SW480 (cell line): ENCODE measurements around the gene KRT222.

Experiments
- DNase-seq: peaks from one replicate; pipeline ENCODE4 v3.0.0-alpha.2; 2016; ENCODE audit warnings: low spot score

KRT222 gene

GRCh38 chr17:40664582-40665333 lies at the start of gene KRT222:
TSS of gene KRT222 (minus strand) at chr17:40665177. CDS start at chr17:40665099, 78 bp downstream.
- DNase-seq = no peak

- DNase-seq = no peak
Observed at GRCh38 chr17:40714473-40714872, 49.5 kb upstream of the KRT222 start.

- DNase-seq = no peak
Observed at GRCh38 chr17:40707745-40708144, 42.8 kb upstream of the KRT222 start.

- no peak for DNase-seq
Observed at GRCh38 chr17:40705584-40705983, 40.6 kb upstream of the KRT222 start.

GRCh38 chr17:40703652-40704051 lies 38.7 kb upstream of the KRT222 start, which contains the start of gene KRT24:
TSS of gene KRT24 (minus strand) at chr17:40703752. CDS start at chr17:40703693, 59 bp downstream.
- no peak for DNase-seq

GRCh38 chr17:40702271-40702670 lies 37.3 kb upstream of the KRT222 start:
- DNase-seq = no peak

DNA sequence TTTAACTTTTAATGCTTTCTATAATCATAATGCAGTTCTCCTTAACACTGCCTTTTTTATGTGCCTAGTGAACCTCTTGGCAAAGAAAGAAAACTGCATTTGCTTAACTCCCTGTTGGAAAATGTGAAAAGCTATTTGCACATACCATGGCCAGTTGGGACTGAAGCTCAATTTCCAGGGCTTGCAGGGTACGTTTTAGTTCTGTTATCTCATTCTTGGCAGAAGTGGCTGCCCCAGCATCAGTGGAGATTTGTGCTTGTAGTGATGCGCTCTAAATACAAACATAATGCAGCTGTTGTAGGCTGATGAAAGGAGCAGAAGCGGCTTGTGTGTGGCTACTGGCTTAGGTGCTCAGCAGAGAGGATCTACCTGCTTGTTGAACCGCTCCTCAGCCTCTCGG lies 34.9 kb upstream of the KRT222 start:
- no peak for DNase-seq

- DNase-seq = no peak
Observed at GRCh38 chr17:40699371-40699770, 34.4 kb upstream of the KRT222 start.

GRCh38 chr17:40697297-40697696 lies 32.3 kb upstream of the KRT222 start:
- DNase-seq = no peak

- no peak for DNase-seq
Observed at GRCh38 chr17:40696651-40697072, 31.7 kb upstream of the KRT222 start.

DNA sequence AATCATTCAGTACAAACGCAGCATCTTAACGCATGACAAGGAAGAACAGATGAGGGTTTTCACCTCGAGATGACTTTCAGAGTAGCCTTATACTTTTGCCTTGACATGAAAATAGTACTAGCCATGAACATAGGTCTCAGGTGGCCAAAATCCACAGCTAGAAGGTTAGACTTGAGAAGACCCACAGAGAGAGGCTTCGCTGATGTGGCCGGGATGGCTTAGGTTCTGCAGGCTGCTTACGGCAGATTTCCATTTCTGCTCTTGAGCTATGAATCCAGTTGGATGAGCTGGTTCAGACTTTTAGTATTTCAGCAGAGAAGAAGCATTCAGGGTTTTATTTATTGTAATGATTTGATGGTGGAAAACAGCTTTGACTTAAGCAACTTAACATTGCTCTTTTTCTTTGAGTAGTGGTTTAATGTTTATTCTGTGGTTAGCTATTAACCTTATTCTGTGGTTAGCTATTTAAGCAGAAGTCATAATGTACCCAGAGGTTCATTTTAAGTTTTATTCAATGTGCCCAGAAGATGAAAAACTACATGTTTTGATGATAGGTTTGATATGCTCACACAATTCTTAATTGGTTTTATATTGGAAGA lies 31.0 kb upstream of the KRT222 start:
- no peak for DNase-seq

GRCh38 chr17:40694584-40694983 lies 29.6 kb upstream of the KRT222 start:
- DNase-seq = no peak

DNA sequence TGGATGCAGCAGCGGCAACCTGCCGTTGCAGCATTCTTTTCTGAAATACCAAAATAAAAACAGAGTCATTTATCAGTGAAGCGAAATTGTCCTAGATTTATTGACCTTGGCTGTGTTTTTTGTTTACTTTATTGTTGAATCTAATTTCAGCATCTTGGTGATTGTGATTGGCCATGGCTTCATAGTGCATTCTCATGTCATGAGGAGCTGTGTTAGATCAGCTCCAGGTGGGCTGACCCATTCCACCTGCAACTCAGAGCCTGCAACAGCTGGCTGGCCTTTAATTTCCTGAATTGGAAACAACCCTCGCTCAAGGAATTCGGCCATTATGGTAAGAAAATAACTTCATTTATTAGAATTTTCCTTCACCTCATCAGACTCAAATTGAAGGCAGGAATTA lies 22.1 kb upstream of the KRT222 start:
- DNase-seq = no peak

DNA sequence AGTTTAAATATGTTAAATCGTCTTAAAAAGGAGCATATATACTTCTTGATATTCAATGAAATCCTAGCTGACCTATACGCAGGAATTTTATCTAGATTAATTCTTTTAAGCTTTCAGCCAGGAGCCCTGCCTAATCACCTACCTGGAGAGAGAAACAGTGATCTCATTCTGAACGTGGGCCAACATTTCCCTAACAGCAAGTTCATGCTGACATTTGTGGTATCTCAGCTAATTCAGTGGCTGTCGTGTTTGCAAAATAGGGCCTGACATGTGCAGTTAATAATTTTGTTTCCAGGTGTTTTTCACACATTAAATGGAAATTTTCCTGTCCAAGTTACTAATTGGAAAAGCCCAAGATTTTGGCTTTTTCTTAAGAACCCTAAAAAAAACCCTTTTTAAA lies 21.2 kb upstream of the KRT222 start:
- DNase-seq = no peak

GRCh38 chr17:40680998-40681397 lies 16.0 kb upstream of the KRT222 start:
- no peak for DNase-seq

GRCh38 chr17:40679523-40679907 lies 14.5 kb upstream of the KRT222 start:
- DNase-seq = no peak

- DNase-seq = peak; percentile 6
Observed at GRCh38 chr17:40678902-40679522, 14.0 kb upstream of the KRT222 start.

DNA sequence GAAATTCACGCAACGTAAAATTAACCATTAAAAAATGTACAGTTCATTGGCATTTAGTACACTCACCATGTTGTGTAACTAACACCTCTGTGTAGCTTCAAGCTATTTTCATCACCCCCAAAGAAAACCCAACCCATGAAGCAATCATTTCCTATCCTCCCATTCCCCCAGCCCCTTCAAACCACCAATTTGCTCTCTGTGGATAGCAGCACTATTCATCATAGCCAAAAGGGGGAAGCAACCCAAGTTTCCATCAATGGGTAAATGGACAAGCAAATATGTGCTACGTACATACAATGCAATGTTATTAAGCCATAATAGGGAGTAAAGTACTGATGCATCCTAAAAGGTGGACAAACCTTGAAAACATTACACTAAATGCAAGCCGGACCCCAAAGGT lies 10.9 kb upstream of the KRT222 start:
- no peak for DNase-seq

GRCh38 chr17:40672654-40673053 lies 7.7 kb upstream of the KRT222 start:
- DNase-seq = no peak

DNA sequence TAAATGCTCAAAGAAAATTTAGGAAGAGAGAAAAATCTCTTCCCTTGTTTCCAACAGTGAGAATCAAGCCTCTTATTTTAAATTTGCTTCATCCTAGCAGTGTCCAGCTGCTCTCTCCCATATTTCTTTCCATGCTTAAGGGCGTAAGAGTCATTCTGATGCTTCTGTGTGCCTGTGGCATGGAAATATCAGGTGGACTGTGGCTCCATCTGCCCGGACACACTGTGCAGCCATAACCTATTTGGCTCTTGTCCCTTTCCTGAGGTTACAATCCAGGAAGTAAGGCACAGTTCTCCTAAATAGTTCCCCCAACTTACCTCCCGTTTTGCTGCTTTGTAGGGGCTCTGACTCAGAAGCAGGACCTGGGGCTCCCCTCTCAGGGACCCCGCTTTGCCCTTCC lies 6.3 kb upstream of the KRT222 start:
- DNase-seq = no peak

GRCh38 chr17:40666331-40666730 lies 1.4 kb upstream of the KRT222 start:
- no peak for DNase-seq

DNA sequence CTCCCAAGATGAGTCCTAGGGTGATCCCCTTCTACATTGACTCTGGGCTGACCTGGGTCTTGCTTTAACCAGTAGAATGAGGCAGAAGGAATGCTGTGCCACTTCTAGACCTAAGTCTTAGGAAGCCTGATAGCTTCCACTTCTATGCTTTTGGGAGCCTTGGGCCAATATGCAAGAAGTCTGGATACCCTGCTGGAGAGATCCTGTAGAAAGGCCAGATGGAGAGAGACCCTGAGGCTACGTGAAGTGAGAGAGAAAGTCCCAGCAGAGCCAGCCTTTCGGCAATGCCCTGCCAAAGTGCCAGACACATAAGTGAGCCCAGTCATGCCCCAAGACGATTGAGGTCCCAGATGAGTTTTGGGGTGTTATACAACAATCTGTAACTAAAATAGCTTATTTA lies 1.7 kb downstream of the KRT222 start:
- no peak for DNase-seq

DNA sequence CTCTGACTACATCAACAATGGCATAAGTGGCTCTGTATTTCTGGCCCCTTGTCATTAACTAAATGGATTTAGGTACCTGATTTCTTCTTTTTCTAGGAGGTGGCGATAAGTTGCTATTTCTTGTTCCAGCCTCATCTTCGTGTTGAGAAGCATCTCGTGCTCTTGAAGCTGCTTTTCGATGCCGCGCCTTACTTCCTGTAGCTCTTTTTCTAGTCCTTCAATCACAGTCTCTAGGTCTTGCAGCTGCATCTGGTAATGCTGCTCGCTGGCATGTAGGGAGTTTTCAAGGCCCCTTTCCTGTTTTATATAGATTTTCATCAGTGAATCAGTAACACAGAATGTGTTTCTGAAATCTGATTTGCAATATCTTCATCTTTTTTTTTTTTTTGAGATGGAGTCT lies 5.1 kb downstream of the KRT222 start:
- DNase-seq = no peak
